ENCODE data around the gene GSC2.

The GSC2 gene

GRCh38 chr22:19180740-19181410 lies 30.8 kb upstream of the GSC2 start:
- Mint-ChIP-seq H3K27ac (peak overlapping the region in 1 of 2 donors; percentile 67), H3K4me1 (peaks cover 49% of the 10 kb centered on the region), H3K27me3 (peaks cover 8% of the 10 kb centered on the region), H3K4me3 (peak overlapping the region; percentile 33 to 58), H3K9me3 (no peaks in the 10 kb centered on the region)
- ATAC-seq (no peak), DNase-seq (no peak)

- no peak overlapping the region for H3K27ac Mint-ChIP-seq
- H3K4me3 Mint-ChIP-seq = no peak overlapping the region
- no peaks in the 10 kb centered on the region for H3K9me3 Mint-ChIP-seq
- peaks cover 55% of the 10 kb centered on the region for H3K4me1 Mint-ChIP-seq
- no peak for ATAC-seq
- DNase-seq = no peak
- peaks cover 8% of the 10 kb centered on the region for H3K27me3 Mint-ChIP-seq
Observed at GRCh38 chr22:19180234-19180633, 30.1 kb upstream of the GSC2 start.

- Mint-ChIP-seq H3K27ac (peak overlapping the region in 1 of 2 donors; percentile 40), H3K4me1 (peaks cover 62% of the 10 kb centered on the region), H3K9me3 (no peaks in the 10 kb centered on the region), H3K4me3 (peak overlapping the region; percentile 74 to 85), H3K27me3 (peaks cover 8% of the 10 kb centered on the region)
- DNase-seq = peak; percentile 49 to 68
- peak; percentile 65 for ATAC-seq
Observed at GRCh38 chr22:19179497-19180048, 29.5 kb upstream of the GSC2 start.

- peaks cover 7% of the 10 kb centered on the region for H3K27me3 Mint-ChIP-seq
- peak within 1 kb of the TSS; percentile 34 to 40 for H3K27ac Mint-ChIP-seq
- H3K4me3 Mint-ChIP-seq = peak within 1 kb of the TSS; percentile 78 to 85
- peak; percentile 80 to 83 for DNase-seq
- no peaks in the 10 kb centered on the region for H3K9me3 Mint-ChIP-seq
- ATAC-seq = peak; percentile 77
- peaks cover 69% of the 10 kb centered on the region for H3K4me1 Mint-ChIP-seq
Observed at GRCh38 chr22:19178657-19179496, 28.8 kb upstream of the GSC2 start, which contains the start of gene SLC25A1. SLC25A1 (minus strand) TSS chr22:19178736; CDS start chr22:19178673, 63 bp downstream.

- H3K4me3 Mint-ChIP-seq = peak overlapping the region; percentile 78 to 85
- peaks cover 76% of the 10 kb centered on the region for H3K4me1 Mint-ChIP-seq
- no peak overlapping the region for H3K27ac Mint-ChIP-seq
- H3K9me3 Mint-ChIP-seq = no peaks in the 10 kb centered on the region
- no peaks in the 10 kb centered on the region for H3K27me3 Mint-ChIP-seq
- DNase-seq = peak in 1 of 2 donors; percentile 54
- peak; percentile 46 for ATAC-seq
Observed at GRCh38 chr22:19178065-19178656, 28.1 kb upstream of the GSC2 start.

GRCh38 chr22:19177164-19178064 lies 27.3 kb upstream of the GSC2 start:
- no peaks in the 10 kb centered on the region for H3K27me3 Mint-ChIP-seq
- ATAC-seq (no peak), DNase-seq (no peak)
- H3K4me3 Mint-ChIP-seq = peak overlapping the region; percentile 78 to 85
- no peak overlapping the region for H3K27ac Mint-ChIP-seq
- H3K9me3 Mint-ChIP-seq = no peaks in the 10 kb centered on the region
- H3K4me1 Mint-ChIP-seq = peaks cover 79% of the 10 kb centered on the region

- ATAC-seq = no peak
- no peaks in the 10 kb centered on the region for H3K9me3 Mint-ChIP-seq
- H3K4me3 Mint-ChIP-seq = peak overlapping the region; percentile 48 to 55
- H3K27ac Mint-ChIP-seq = no peak overlapping the region
- H3K27me3 Mint-ChIP-seq = no peaks in the 10 kb centered on the region
- no peak for DNase-seq
- peaks cover 78% of the 10 kb centered on the region for H3K4me1 Mint-ChIP-seq
Observed at GRCh38 chr22:19176732-19177131, 26.6 kb upstream of the GSC2 start.

GRCh38 chr22:19176175-19176643 lies 26.1 kb upstream of the GSC2 start:
- Mint-ChIP-seq H3K4me1 (peaks cover 73% of the 10 kb centered on the region), H3K4me3 (peak overlapping the region in 1 of 2 donors; percentile 48)
- ATAC-seq = no peak

GRCh38 chr22:19175602-19176174 lies 25.6 kb upstream of the GSC2 start:
- no peak overlapping the region for H3K4me3 Mint-ChIP-seq
- peaks cover 74% of the 10 kb centered on the region for H3K4me1 Mint-ChIP-seq
- no peak for ATAC-seq
- no peak overlapping the region for H3K27ac Mint-ChIP-seq
- no peak for DNase-seq
- H3K27me3 Mint-ChIP-seq = no peaks in the 10 kb centered on the region
- H3K9me3 Mint-ChIP-seq = no peaks in the 10 kb centered on the region

More at GRCh38 chr22:19176175-19176643, 26.1 kb upstream of the GSC2 start:
- no peak for DNase-seq
- no peak overlapping the region for H3K27ac Mint-ChIP-seq
- H3K9me3 Mint-ChIP-seq = no peaks in the 10 kb centered on the region
- no peaks in the 10 kb centered on the region for H3K27me3 Mint-ChIP-seq

- DNase-seq = no peak
- H3K27ac Mint-ChIP-seq = peak overlapping the region in 1 of 2 donors; percentile 42
- H3K27me3 Mint-ChIP-seq = peaks cover 6% of the 10 kb centered on the region
- H3K4me1 Mint-ChIP-seq = peaks cover 79% of the 10 kb centered on the region
- no peaks in the 10 kb centered on the region for H3K9me3 Mint-ChIP-seq
- ATAC-seq = no peak
- H3K4me3 Mint-ChIP-seq = no peak overlapping the region
Observed at GRCh38 chr22:19175026-19175601, 25.0 kb upstream of the GSC2 start.

- DNase-seq (no peak), ATAC-seq (no peak)
- H3K4me3 Mint-ChIP-seq = peak overlapping the region in 1 of 2 donors; percentile 44
- no peak overlapping the region for H3K27ac Mint-ChIP-seq
- H3K9me3 Mint-ChIP-seq = no peaks in the 10 kb centered on the region
- peaks cover 13% of the 10 kb centered on the region for H3K27me3 Mint-ChIP-seq
- H3K4me1 Mint-ChIP-seq = peaks cover 79% of the 10 kb centered on the region
Observed at GRCh38 chr22:19174106-19175025, 24.3 kb upstream of the GSC2 start.

- H3K4me1 Mint-ChIP-seq = peaks cover 81% of the 10 kb centered on the region
- H3K27ac Mint-ChIP-seq = peak overlapping the region; percentile 43 to 98
Observed at GRCh38 chr22:19173047-19174035, 23.2 kb upstream of the GSC2 start.

More at GRCh38 chr22:19173047-19174035, 23.2 kb upstream of the GSC2 start:
- H3K27me3 Mint-ChIP-seq = peaks cover 23% of the 10 kb centered on the region
- peak overlapping the region; percentile 82 to 96 for H3K4me3 Mint-ChIP-seq
- no peak for DNase-seq
- no peaks in the 10 kb centered on the region for H3K9me3 Mint-ChIP-seq
- ATAC-seq = no peak

All from stimulated activated naive CD8-positive, alpha-beta T cell treated with anti-CD3 and anti-CD28 coated beads, Interleukin-15, amount 100 ng/mL, for 72 hours (primary cell).